MM.1S (cell line): Measurements from ENCODE around the gene WDR72.

Source experiments
- DNase-seq: peaks from one replicate; pipeline ENCODE4 v3.0.0-alpha.2; 2015
- H2AFZ ChIP-seq: fragments of 300-600 bp; sonication (generic); 2 replicates; pipeline ENCODE4 v1.6.0; 2016; ENCODE audit warnings: antibody characterized with exemption, low read length
- H3F3A ChIP-seq: fragments of 300-600 bp; sonication (generic); 2 replicates; pipeline ENCODE4 v1.6.1; 2016; ENCODE audit warnings: mild to moderate bottlenecking, antibody characterized with exemption, low read length, moderate library complexity, mixed read lengths; ENCODE audit not compliant: insufficient read depth
- H3K27ac ChIP-seq: fragments of 300-600 bp; sonication (generic); 2 replicates; pipeline ENCODE4 v1.5.1; 2016; ENCODE audit warnings: mild to moderate bottlenecking, low read length
- H3K27me3 ChIP-seq: fragments of 300-600 bp; sonication (generic); replicated peaks from 2 replicates; pipeline ENCODE4 v1.6.0; 2016; ENCODE audit warnings: low read length; ENCODE audit not compliant: insufficient read depth
- H3K36me3 ChIP-seq: fragments of 300-600 bp; sonication (generic); replicated peaks from 2 replicates; pipeline ENCODE4 v1.6.1; 2016; ENCODE audit warnings: mild to moderate bottlenecking, low read length, mixed read lengths; ENCODE audit not compliant: insufficient read depth
- H3K4me1 ChIP-seq: fragments of 300-600 bp; sonication (generic); 2 replicates; pipeline ENCODE4 v1.6.1; 2016; ENCODE audit warnings: low read length, mixed read lengths
- H3K4me2 ChIP-seq: fragments of 300-600 bp; sonication (generic); 2 replicates; pipeline ENCODE4 v1.6.0; 2016; ENCODE audit warnings: low read depth, low read length
- H3K4me3 ChIP-seq: fragments of 300-600 bp; sonication (generic); 2 replicates; pipeline ENCODE4 v1.5.1; 2016; ENCODE audit warnings: low read length, mixed read lengths
- H3K79me2 ChIP-seq: fragments of 300-600 bp; sonication (generic); 2 replicates; pipeline ENCODE4 v1.6.1; 2016; ENCODE audit warnings: mixed run types, low read length, mixed read lengths
- H3K9ac ChIP-seq: fragments of 300-600 bp; sonication (generic); 2 replicates; pipeline ENCODE4 v1.6.1; 2016; ENCODE audit warnings: low read length, mixed read lengths
- H3K9me2 ChIP-seq: fragments of 300-600 bp; sonication (generic); replicated peaks from 2 replicates; pipeline ENCODE4 v1.6.1; 2016; ENCODE audit warnings: mild to moderate bottlenecking, low read length, mixed read lengths; ENCODE audit not compliant: insufficient read depth
- H3K9me3 ChIP-seq: fragments of 300-600 bp; sonication (generic); replicated peaks from 2 replicates; pipeline ENCODE4 v1.6.1; 2016; ENCODE audit warnings: mild to moderate bottlenecking, low read length, mixed read lengths; ENCODE audit not compliant: insufficient read depth
- H4K20me1 ChIP-seq: fragments of 300-600 bp; sonication (generic); 2 replicates; pipeline ENCODE4 v1.6.1; 2016; ENCODE audit warnings: mild to moderate bottlenecking, low read length, moderate library complexity, mixed read lengths; ENCODE audit not compliant: insufficient read depth
- CTCF ChIP-seq: fragments of 300-600 bp; sonication (generic); IDR thresholded peaks from 2 replicates; pipeline ENCODE4 v1.5.1; 2016; ENCODE audit warnings: antibody characterized with exemption, low read length, mixed read lengths
- EZH2 ChIP-seq: fragments of 300-600 bp; sonication (generic); optimal IDR thresholded peaks from 2 replicates; pipeline ENCODE3; 2017; ENCODE audit warnings: low read depth, mild to moderate bottlenecking, antibody characterized with exemption, low read length, mixed read lengths
- EZH2phosphoT487 ChIP-seq: fragments of 300-600 bp; sonication (generic); IDR thresholded peaks from 2 replicates; pipeline ENCODE4 v1.6.1; 2018; ENCODE audit warnings: antibody characterized with exemption, low read length

The WDR72 gene

GRCh38 chr15:53566912-53567311 is 192.6 kb downstream of the WDR72 start:
- Histone ChIP-seq H3K27ac (no peak overlapping the region), H2AFZ (no peak overlapping the region), H3K79me2 (no peaks in the 10 kb centered on the region), H3K27me3 (no peaks in the 10 kb centered on the region), H3K4me3 (no peak overlapping the region), H3K9me2 (no peaks in the 10 kb centered on the region), H3K4me1 (no peaks in the 10 kb centered on the region), H3K4me2 (no peak overlapping the region), H3K36me3 (no peaks in the 10 kb centered on the region), H3K9ac (no peak overlapping the region), H3K9me3 (no peaks in the 10 kb centered on the region), H3F3A (no peaks in the 10 kb centered on the region), H4K20me1 (no peaks in the 10 kb centered on the region)
- no peak for DNase-seq
- TF ChIP-seq CTCF: no peak
- no peak for TF ChIP-seq EZH2
- no peak for TF ChIP-seq EZH2phosphoT487

- no peaks in the 10 kb centered on the region for H3K79me2 ChIP-seq
- no peaks in the 10 kb centered on the region for H3K4me1 ChIP-seq
- no peak overlapping the region for H3K27ac ChIP-seq
- no peak overlapping the region for H3K9ac ChIP-seq
- TF ChIP-seq EZH2phosphoT487: no peak
- TF ChIP-seq EZH2: no peak
- TF ChIP-seq CTCF: no peak
- no peaks in the 10 kb centered on the region for H3K9me2 ChIP-seq
- no peaks in the 10 kb centered on the region for H3K9me3 ChIP-seq
- H3K4me2 ChIP-seq: no peak overlapping the region
- H4K20me1 ChIP-seq: no peaks in the 10 kb centered on the region
- no peak for DNase-seq
- no peaks in the 10 kb centered on the region for H3K36me3 ChIP-seq
- H3K27me3 ChIP-seq: no peaks in the 10 kb centered on the region
- H2AFZ ChIP-seq: no peak overlapping the region
- H3F3A ChIP-seq: no peaks in the 10 kb centered on the region
- H3K4me3 ChIP-seq: no peak overlapping the region
These were observed 193.7 kb downstream of the WDR72 start for GRCh38 chr15:53565721-53566120.

- H4K20me1 ChIP-seq: no peaks in the 10 kb centered on the region
- no peak overlapping the region for H2AFZ ChIP-seq
- DNase-seq: no peak
- H3K9me2 ChIP-seq: no peaks in the 10 kb centered on the region
- no peaks in the 10 kb centered on the region for H3F3A ChIP-seq
- H3K27me3 ChIP-seq: no peaks in the 10 kb centered on the region
- TF ChIP-seq EZH2phosphoT487 (no peak), CTCF (no peak), EZH2 (no peak)
- no peaks in the 10 kb centered on the region for H3K79me2 ChIP-seq
- no peak overlapping the region for H3K4me2 ChIP-seq
- H3K4me1 ChIP-seq: no peaks in the 10 kb centered on the region
- H3K9me3 ChIP-seq: no peaks in the 10 kb centered on the region
- H3K9ac ChIP-seq: no peak overlapping the region
- H3K27ac ChIP-seq: no peak overlapping the region
- no peak overlapping the region for H3K4me3 ChIP-seq
- H3K36me3 ChIP-seq: no peaks in the 10 kb centered on the region
These were observed 194.8 kb downstream of the WDR72 start for GRCh38 chr15:53564647-53565046.
